ENCODE data around the gene METTL13.

METTL13 gene

GRCh38 chr1:171845998-171846397, 64.5 kb downstream of the METTL13 start:
- H2AFZ ChIP-seq (ENCODE audit: low read length), result no peak overlapping the region
- no peak overlapping the region for H3K27ac ChIP-seq (ENCODE audit: low read depth, low read length, poor library complexity, severe bottlenecking)
- H3K4me3 ChIP-seq (ENCODE audit: low read depth, low read length, poor library complexity, severe bottlenecking), result no peak overlapping the region
- no peaks in the 10 kb centered on the region for H4K20me1 ChIP-seq (ENCODE audit: insufficient read depth, low read length)
- H3K9me3 ChIP-seq (ENCODE audit: low read length), result no peaks in the 10 kb centered on the region
- 0 out of 2 replicates have a peak, but pooled peaks cover 3% of the 10 kb centered on the region for H3K27me3 ChIP-seq (ENCODE audit: insufficient read depth, low read length)
- TF ChIP-seq EZH2 (IDR thresholded peaks at IDR 0.05; ENCODE audit: borderline replicate concordance, low read length), result no peak
- no peak for TF ChIP-seq CTCF (IDR thresholded peaks at IDR 0.05; ENCODE audit: low read length)
- H3K4me2 ChIP-seq (ENCODE audit: low read length), result no peak overlapping the region
- no peak overlapping the region for H3K9ac ChIP-seq (ENCODE audit: low read length)
- H3F3A ChIP-seq (ENCODE audit: insufficient read depth, low read length), result no peaks in the 10 kb centered on the region
- peaks cover 11% of the 10 kb centered on the region for H3K4me1 ChIP-seq (ENCODE audit: insufficient read depth, low read length, severe bottlenecking)
- H3K9me2 ChIP-seq (ENCODE audit: low read depth, low read length), result no peaks in the 10 kb centered on the region
- H3K36me3 ChIP-seq (ENCODE audit: insufficient read depth, low read length), result no peaks in the 10 kb centered on the region
- H3K79me2 ChIP-seq (ENCODE audit: insufficient read depth, low read length), result no peaks in the 10 kb centered on the region

Data from OCI-LY1 (cell line).